H1 (cell line): ENCODE results near the gene ENPEP. TPM values are rescaled to one million over a fixed set of nuclear protein-coding genes. Genes with fewer than 3 reads are reported as not detected.

ENCODE experiments used
- SP4 ChIP-seq: IDR thresholded peaks from 2 replicates; pipeline ENCODE4 v1.6.1; 2012; ENCODE audit warnings: low read length, inconsistent platforms
- TEAD4 ChIP-seq: IDR thresholded peaks from 2 replicates; pipeline ENCODE4 v1.6.1; 2012; ENCODE audit warnings: low read depth, low read length, inconsistent platforms, mixed read lengths
- polyA plus RNA-seq, 7 experiments: library from polyadenylated mRNA; depleted of rRNA in 3 of 7; stranded (reverse) in 5 of 7; unstranded in 2 of 7; fragments of >200 nt in 5 of 7; fragments of 200-250 nt in 2 of 7; gene quantifications; 1 replicate in 5 of 7; 2 replicates in 1 of 7; 4 replicates in 1 of 7; pipeline versions ENCODE4 v1.2.1 to v1.2.3, GENCODE V29; 2011 to 2013; ENCODE audit warnings: missing spikeins in 2 of 7, mixed read lengths in 2 of 7
- total RNA-seq: library from RNA; stranded (reverse); fragmentation: NEBNext Ultra II Directional; extraction: Animal tissue kit (Norgen Biotek cat#: 25700); gene quantifications from 2 replicates; pipeline ENCODE4 v1.2.1, GENCODE V29; 2021
- TF ChIP-seq, protein P1 (sequence below): fragments of 300-600 bp; sonication (generic); IDR thresholded peaks from 2 replicates; pipeline ENCODE4 v1.7.1; 2012; ENCODE audit warnings: low read length, moderate library complexity, mild to moderate bottlenecking, inconsistent platforms; ENCODE audit not compliant: insufficient replicate concordance
- TF ChIP-seq, protein P2 (sequence below), 3 experiments: IDR thresholded peaks; 1 replicate in 2 of 3; 2 replicates in 1 of 3; pipeline versions ENCODE4 v1.5.1 to v1.6.1; 2011; ENCODE audit warnings: low read length in 3 of 3, mild to moderate bottlenecking in 3 of 3, inconsistent platforms in 2 of 3, low read depth in 1 of 3, moderate library complexity in 1 of 3; ENCODE audit not compliant: insufficient read depth in 1 of 3; ENCODE audit errors: control extremely low read depth in 1 of 3

The ENPEP gene
- total and polyA plus RNA-seq, 2 of the 8 experiments (the other 6 are each of a cell fraction or from before 2014, with no cell fraction given) = 0.09 to 0.61 TPM

DNA sequence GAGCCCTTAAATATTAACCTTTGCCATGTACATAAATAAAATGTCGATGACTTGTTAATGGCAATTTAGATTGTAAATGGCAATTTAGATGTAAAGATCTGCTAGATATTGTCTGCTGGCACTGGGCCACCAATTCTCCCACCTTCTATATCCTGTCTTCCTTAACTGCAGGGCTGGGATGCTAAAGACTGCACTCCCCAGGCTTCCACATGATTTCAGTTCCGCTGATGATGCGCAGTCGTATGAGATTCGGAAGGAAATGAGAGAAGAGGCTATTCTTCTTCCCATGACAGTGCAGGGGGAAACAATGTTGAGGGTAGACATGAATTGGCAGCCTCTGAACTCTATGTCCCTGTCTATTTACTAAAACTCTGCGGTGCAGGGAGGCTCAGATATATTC is 91.3 kb downstream of the ENPEP start (continued):
- TF ChIP-seq, protein P1, sequence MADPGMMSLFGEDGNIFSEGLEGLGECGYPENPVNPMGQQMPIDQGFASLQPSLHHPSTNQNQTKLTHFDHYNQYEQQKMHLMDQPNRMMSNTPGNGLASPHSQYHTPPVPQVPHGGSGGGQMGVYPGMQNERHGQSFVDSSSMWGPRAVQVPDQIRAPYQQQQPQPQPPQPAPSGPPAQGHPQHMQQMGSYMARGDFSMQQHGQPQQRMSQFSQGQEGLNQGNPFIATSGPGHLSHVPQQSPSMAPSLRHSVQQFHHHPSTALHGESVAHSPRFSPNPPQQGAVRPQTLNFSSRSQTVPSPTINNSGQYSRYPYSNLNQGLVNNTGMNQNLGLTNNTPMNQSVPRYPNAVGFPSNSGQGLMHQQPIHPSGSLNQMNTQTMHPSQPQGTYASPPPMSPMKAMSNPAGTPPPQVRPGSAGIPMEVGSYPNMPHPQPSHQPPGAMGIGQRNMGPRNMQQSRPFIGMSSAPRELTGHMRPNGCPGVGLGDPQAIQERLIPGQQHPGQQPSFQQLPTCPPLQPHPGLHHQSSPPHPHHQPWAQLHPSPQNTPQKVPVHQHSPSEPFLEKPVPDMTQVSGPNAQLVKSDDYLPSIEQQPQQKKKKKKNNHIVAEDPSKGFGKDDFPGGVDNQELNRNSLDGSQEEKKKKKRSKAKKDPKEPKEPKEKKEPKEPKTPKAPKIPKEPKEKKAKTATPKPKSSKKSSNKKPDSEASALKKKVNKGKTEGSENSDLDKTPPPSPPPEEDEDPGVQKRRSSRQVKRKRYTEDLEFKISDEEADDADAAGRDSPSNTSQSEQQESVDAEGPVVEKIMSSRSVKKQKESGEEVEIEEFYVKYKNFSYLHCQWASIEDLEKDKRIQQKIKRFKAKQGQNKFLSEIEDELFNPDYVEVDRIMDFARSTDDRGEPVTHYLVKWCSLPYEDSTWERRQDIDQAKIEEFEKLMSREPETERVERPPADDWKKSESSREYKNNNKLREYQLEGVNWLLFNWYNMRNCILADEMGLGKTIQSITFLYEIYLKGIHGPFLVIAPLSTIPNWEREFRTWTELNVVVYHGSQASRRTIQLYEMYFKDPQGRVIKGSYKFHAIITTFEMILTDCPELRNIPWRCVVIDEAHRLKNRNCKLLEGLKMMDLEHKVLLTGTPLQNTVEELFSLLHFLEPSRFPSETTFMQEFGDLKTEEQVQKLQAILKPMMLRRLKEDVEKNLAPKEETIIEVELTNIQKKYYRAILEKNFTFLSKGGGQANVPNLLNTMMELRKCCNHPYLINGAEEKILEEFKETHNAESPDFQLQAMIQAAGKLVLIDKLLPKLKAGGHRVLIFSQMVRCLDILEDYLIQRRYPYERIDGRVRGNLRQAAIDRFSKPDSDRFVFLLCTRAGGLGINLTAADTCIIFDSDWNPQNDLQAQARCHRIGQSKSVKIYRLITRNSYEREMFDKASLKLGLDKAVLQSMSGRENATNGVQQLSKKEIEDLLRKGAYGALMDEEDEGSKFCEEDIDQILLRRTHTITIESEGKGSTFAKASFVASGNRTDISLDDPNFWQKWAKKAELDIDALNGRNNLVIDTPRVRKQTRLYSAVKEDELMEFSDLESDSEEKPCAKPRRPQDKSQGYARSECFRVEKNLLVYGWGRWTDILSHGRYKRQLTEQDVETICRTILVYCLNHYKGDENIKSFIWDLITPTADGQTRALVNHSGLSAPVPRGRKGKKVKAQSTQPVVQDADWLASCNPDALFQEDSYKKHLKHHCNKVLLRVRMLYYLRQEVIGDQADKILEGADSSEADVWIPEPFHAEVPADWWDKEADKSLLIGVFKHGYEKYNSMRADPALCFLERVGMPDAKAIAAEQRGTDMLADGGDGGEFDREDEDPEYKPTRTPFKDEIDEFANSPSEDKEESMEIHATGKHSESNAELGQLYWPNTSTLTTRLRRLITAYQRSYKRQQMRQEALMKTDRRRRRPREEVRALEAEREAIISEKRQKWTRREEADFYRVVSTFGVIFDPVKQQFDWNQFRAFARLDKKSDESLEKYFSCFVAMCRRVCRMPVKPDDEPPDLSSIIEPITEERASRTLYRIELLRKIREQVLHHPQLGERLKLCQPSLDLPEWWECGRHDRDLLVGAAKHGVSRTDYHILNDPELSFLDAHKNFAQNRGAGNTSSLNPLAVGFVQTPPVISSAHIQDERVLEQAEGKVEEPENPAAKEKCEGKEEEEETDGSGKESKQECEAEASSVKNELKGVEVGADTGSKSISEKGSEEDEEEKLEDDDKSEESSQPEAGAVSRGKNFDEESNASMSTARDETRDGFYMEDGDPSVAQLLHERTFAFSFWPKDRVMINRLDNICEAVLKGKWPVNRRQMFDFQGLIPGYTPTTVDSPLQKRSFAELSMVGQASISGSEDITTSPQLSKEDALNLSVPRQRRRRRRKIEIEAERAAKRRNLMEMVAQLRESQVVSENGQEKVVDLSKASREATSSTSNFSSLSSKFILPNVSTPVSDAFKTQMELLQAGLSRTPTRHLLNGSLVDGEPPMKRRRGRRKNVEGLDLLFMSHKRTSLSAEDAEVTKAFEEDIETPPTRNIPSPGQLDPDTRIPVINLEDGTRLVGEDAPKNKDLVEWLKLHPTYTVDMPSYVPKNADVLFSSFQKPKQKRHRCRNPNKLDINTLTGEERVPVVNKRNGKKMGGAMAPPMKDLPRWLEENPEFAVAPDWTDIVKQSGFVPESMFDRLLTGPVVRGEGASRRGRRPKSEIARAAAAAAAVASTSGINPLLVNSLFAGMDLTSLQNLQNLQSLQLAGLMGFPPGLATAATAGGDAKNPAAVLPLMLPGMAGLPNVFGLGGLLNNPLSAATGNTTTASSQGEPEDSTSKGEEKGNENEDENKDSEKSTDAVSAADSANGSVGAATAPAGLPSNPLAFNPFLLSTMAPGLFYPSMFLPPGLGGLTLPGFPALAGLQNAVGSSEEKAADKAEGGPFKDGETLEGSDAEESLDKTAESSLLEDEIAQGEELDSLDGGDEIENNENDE = no peak
- TF ChIP-seq SP4 = no peak
- no peak for TF ChIP-seq TEAD4
- TF ChIP-seq, protein P2, sequence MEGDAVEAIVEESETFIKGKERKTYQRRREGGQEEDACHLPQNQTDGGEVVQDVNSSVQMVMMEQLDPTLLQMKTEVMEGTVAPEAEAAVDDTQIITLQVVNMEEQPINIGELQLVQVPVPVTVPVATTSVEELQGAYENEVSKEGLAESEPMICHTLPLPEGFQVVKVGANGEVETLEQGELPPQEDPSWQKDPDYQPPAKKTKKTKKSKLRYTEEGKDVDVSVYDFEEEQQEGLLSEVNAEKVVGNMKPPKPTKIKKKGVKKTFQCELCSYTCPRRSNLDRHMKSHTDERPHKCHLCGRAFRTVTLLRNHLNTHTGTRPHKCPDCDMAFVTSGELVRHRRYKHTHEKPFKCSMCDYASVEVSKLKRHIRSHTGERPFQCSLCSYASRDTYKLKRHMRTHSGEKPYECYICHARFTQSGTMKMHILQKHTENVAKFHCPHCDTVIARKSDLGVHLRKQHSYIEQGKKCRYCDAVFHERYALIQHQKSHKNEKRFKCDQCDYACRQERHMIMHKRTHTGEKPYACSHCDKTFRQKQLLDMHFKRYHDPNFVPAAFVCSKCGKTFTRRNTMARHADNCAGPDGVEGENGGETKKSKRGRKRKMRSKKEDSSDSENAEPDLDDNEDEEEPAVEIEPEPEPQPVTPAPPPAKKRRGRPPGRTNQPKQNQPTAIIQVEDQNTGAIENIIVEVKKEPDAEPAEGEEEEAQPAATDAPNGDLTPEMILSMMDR (IDR thresholded peaks at IDR 0.05; ENCODE audit: control extremely low read depth in 1 of 3, insufficient read depth in 1 of 3, low read depth in 1 of 3, low read length in 3 of 3) = no peak
